NB4 (cell line): Measurements from ENCODE around the gene FRMD6.
"Not testable (repeated sequence)": the region's sequence is repeated elsewhere in the genome, so short reads cannot be mapped to it uniquely, and the experiment has no call there.

Experiments
- DNase-seq: peaks from one replicate; pipeline ENCODE4 v3.0.0; 2010; ENCODE audit warnings: low read depth
- H3K4me3 ChIP-seq: one replicate; pipeline ENCODE4 v1.5.1; 2011; ENCODE audit warnings: mild to moderate bottlenecking, low read depth, low read length, moderate library complexity
- CTCF ChIP-seq: IDR thresholded peaks from one replicate; pipeline ENCODE4 v1.5.1; 2012; ENCODE audit warnings: low read depth, low read length
- MYC ChIP-seq: IDR thresholded peaks from 2 replicates; pipeline ENCODE4 v1.6.1; 2011; ENCODE audit warnings: low read depth, low read length
- POLR2A ChIP-seq: IDR thresholded peaks from 2 replicates; pipeline ENCODE4 v1.6.1; 2011; ENCODE audit warnings: mild to moderate bottlenecking; ENCODE audit not compliant: insufficient read length; ENCODE audit errors: extremely low read depth
- TF ChIP-seq, protein P1 (sequence below): IDR thresholded peaks from 2 replicates; pipeline ENCODE4 v1.6.1; 2011; ENCODE audit warnings: low read depth, low read length

Gene FRMD6

GRCh38 chr14:51624955-51625569, 26.6 kb upstream of the FRMD6 start:
- TF ChIP-seq MYC = no peak
- TF ChIP-seq, protein P1, sequence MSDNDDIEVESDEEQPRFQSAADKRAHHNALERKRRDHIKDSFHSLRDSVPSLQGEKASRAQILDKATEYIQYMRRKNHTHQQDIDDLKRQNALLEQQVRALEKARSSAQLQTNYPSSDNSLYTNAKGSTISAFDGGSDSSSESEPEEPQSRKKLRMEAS = no peak
- TF ChIP-seq CTCF = no peak
- TF ChIP-seq POLR2A = no peak
- H3K4me3 ChIP-seq = no peak overlapping the region
- DNase-seq = no peak

- no peak for DNase-seq
- no peak overlapping the region for H3K4me3 ChIP-seq
- TF ChIP-seq POLR2A (no peak), MYC (no peak), CTCF (no peak)
- TF ChIP-seq, protein P1 = no peak
Observed at GRCh38 chr14:51626185-51626584, 25.5 kb upstream of the FRMD6 start.

DNA sequence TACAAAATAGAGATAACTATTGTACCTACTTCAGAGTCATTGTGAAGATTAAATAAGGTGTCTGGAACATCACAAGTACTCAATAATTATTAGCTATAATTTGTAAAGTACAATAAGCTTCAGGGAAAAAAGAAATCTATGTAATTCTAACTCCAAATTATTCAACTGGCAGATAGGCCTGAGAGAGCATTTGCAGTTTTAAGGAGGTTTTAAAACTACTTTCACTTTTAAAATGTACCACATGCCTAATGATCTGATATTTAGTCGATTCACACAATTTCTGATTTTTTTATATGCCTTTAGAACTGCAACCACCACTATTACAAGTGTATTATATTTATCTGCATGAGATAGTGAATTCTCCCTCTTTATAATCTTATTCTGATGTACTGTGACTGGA, 24.9 kb upstream of the FRMD6 start:
- no peak for DNase-seq
- H3K4me3 ChIP-seq = no peak overlapping the region
- TF ChIP-seq, protein P1 = no peak
- TF ChIP-seq MYC (no peak), POLR2A (no peak), CTCF (no peak)

DNA sequence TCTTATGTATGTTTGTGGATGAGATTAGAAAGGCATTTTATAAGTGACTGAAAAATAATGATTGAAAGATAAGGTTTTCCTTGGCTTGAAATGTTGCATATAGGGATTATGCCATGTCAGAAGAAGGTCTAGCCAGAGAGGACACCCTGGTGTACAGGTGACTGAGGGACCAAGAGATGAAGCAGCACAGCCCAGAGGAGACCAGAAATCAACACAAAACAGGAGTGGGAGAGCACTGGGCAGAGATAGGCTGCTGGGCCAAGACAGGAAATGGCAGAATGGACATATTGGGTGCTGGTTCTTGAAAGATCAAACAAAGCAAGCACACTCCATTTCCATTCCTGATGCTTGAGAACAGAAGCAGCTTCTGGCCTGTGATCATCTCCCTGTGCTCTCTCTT, 24.4 kb upstream of the FRMD6 start:
- TF ChIP-seq, protein P1 = no peak
- no peak for DNase-seq
- H3K4me3 ChIP-seq = no peak overlapping the region

DNA sequence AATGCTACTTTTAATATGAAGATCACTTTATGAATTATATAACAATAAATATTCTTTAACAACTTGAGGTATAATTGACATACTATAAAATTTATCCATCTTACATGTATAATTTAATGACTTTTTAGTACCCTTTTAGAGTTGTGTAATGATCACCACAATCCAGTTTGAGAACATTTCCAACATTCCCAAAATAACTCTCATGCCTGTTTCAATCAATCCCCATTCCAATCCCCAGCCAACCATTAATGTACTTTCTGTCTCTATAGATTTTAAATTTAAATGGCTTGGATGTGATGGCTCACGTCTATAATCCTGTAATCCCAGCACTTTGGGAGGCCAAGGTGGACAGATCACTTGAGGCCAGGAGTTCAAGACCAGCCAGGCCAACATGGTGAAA, 23.5 kb upstream of the FRMD6 start:
- H3K4me3 ChIP-seq = no peak overlapping the region
- no peak for DNase-seq
- TF ChIP-seq, protein P1 = no peak
- no peak for TF ChIP-seq CTCF
- TF ChIP-seq POLR2A = no peak
- TF ChIP-seq MYC = no peak

DNA sequence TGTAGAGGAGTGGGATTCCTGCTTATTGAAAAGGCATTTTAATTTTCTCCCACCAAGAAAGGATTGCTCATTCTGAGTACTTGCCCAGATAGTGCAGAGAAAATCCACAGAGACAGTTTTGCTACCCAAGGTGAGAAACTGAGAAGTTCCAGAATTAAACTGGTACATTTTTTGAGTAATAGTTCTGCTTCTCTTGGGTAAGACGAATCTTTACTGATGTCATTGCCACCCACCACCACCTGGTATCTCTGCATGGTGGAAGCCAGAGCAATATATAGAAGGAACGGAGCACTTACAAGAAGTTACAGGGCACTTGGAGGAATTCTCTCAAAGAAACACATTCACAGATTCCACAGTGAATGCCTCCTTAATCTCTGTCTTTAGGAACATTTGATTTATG, 20.7 kb upstream of the FRMD6 start:
- no peak for DNase-seq
- TF ChIP-seq MYC = no peak
- no peak for TF ChIP-seq POLR2A
- no peak for TF ChIP-seq CTCF
- TF ChIP-seq, protein P1 = no peak
- H3K4me3 ChIP-seq = no peak overlapping the region

GRCh38 chr14:51633298-51633697, 18.4 kb upstream of the FRMD6 start:
- not testable (repeated sequence) for H3K4me3 ChIP-seq, DNase-seq
